GM23338 (cell line): ENCODE measurements around the gene CKM. TPM values are rescaled to one million over a fixed set of nuclear protein-coding genes. Genes with fewer than 3 reads are reported as not detected.

Experiments
- ATAC-seq: fragments of 200-7000 bp; cut with Tn5 transposase; 3 replicates; pipeline ENCODE4 v1.9.1; 2020
- DNase-seq: peaks from one replicate; pipeline ENCODE4 v3.0.0-alpha.2; 2015; ENCODE audit warnings: low spot score
- H2AFZ ChIP-seq: fragments of 200-600 bp; sonication (generic); 2 replicates; pipeline ENCODE4 v1.8.0; 2016; ENCODE audit warnings: antibody characterized with exemption, mild to moderate bottlenecking, moderate library complexity
- H3F3A ChIP-seq: fragments of 200-600 bp; sonication (generic); replicated peaks from 2 replicates; pipeline ENCODE4 v1.8.0; 2017; ENCODE audit warnings: antibody characterized with exemption, mixed run types, low read depth
- H3K27ac ChIP-seq: fragments of 200-600 bp; sonication (generic); 2 replicates; pipeline ENCODE4 v1.6.1; 2016; ENCODE audit warnings: low read depth
- H3K27me3 ChIP-seq: fragments of 200-600 bp; sonication (generic); 2 replicates; pipeline ENCODE4 v1.8.0; 2016; ENCODE audit warnings: mild to moderate bottlenecking, mixed run types, moderate library complexity; ENCODE audit not compliant: insufficient read depth
- H3K36me3 ChIP-seq: fragments of 200-600 bp; sonication (generic); 2 replicates; pipeline ENCODE4 v1.8.0; 2016; ENCODE audit warnings: mild to moderate bottlenecking; ENCODE audit not compliant: insufficient read depth
- H3K4me1 ChIP-seq: fragments of 200-600 bp; sonication (generic); 2 replicates; pipeline ENCODE4 v1.8.0; 2016; ENCODE audit warnings: mild to moderate bottlenecking, moderate library complexity; ENCODE audit not compliant: insufficient read depth
- H3K4me2 ChIP-seq: fragments of 200-600 bp; sonication (generic); 2 replicates; pipeline ENCODE4 v1.7.1; 2017; ENCODE audit warnings: mixed run types
- H3K4me3 ChIP-seq: fragments of 200-600 bp; sonication (generic); 2 replicates; pipeline ENCODE4 v1.6.1; 2016; ENCODE audit warnings: mixed run types
- H3K79me2 ChIP-seq: fragments of 200-600 bp; sonication (generic); replicated peaks from 2 replicates; pipeline ENCODE4 v1.8.0; 2017; ENCODE audit warnings: mild to moderate bottlenecking; ENCODE audit not compliant: insufficient read depth
- H3K9me2 ChIP-seq: fragments of 200-600 bp; sonication (generic); 2 replicates; pipeline ENCODE4 v1.8.0; 2017; ENCODE audit not compliant: insufficient read depth
- H4K20me1 ChIP-seq: fragments of 200-600 bp; sonication (generic); replicated peaks from 2 replicates; pipeline ENCODE4 v1.8.0; 2017; ENCODE audit warnings: mild to moderate bottlenecking; ENCODE audit not compliant: insufficient read depth
- H3K27ac Mint-ChIP-seq: 2 replicates; pipeline ENCODE4 v1.8.0; 2020; ENCODE audit warnings: inconsistent platforms, mild to moderate bottlenecking, moderate library complexity, mixed read lengths
- H3K27me3 Mint-ChIP-seq: 3 replicates; pipeline ENCODE4 v1.8.0; 2022; ENCODE audit warnings: low read depth, mild to moderate bottlenecking, moderate library complexity, mixed read lengths, inconsistent platforms; ENCODE audit not compliant: insufficient read depth, poor library complexity
- H3K36me3 Mint-ChIP-seq: 3 replicates; pipeline ENCODE4 v1.8.0; 2021; ENCODE audit warnings: low read depth, mild to moderate bottlenecking, inconsistent platforms, moderate library complexity, mixed read lengths
- H3K4me1 Mint-ChIP-seq: 3 replicates; pipeline ENCODE4 v1.8.0; 2020; ENCODE audit warnings: mild to moderate bottlenecking, inconsistent platforms, mixed read lengths
- H3K4me3 Mint-ChIP-seq: 3 replicates; pipeline ENCODE4 v1.8.0; 2021; ENCODE audit warnings: moderate library complexity, mild to moderate bottlenecking, inconsistent platforms, mixed read lengths
- H3K9me3 Mint-ChIP-seq: 3 replicates; pipeline ENCODE4 v1.8.0; 2020; ENCODE audit warnings: moderate library complexity, mild to moderate bottlenecking, inconsistent platforms, mixed read lengths
- EZH2phosphoT487 ChIP-seq: fragments of 200-600 bp; sonication (generic); IDR thresholded peaks from one replicate; pipeline ENCODE4 v1.8.1; 2018; ENCODE audit warnings: antibody characterized with exemption; ENCODE audit not compliant: unreplicated experiment
- JUNB ChIP-seq: IDR thresholded peaks from one replicate; pipeline ENCODE4 v1.6.1; 2016; ENCODE audit warnings: antibody characterized with exemption; ENCODE audit not compliant: unreplicated experiment
- NANOG ChIP-seq: IDR thresholded peaks from 2 replicates; pipeline ENCODE4 v1.6.1; 2016; ENCODE audit warnings: antibody characterized with exemption, borderline replicate concordance
- POLR2AphosphoS5 ChIP-seq: IDR thresholded peaks from 2 replicates; pipeline ENCODE4 v1.6.1; 2016; ENCODE audit warnings: antibody characterized with exemption, low read depth
- REST ChIP-seq: IDR thresholded peaks from one replicate; pipeline ENCODE4 v1.6.1; 2018; ENCODE audit warnings: antibody characterized with exemption; ENCODE audit not compliant: unreplicated experiment
- STAT1 ChIP-seq: IDR thresholded peaks from one replicate; pipeline ENCODE4 v1.6.1; 2016; ENCODE audit warnings: antibody characterized with exemption; ENCODE audit not compliant: unreplicated experiment
- ZNF462 ChIP-seq: fragments of 250-450 bp; sonication (Bioruptor Pico); IDR thresholded peaks from 2 replicates; pipeline ENCODE4 v1.5.0; 2020; ENCODE audit warnings: mild to moderate bottlenecking, moderate library complexity
- polyA plus RNA-seq: library from polyadenylated mRNA; unstranded; fragments of >200 nt; fragmentation: Nextera tagmentation; extraction: Ambion mirVana; gene quantifications from 2 replicates; pipeline ENCODE4 v1.2.1, GENCODE V29; 2016
- total RNA-seq: library from RNA; depleted of rRNA; stranded (reverse); fragments of >200 nt; shearing (Covaris generic); gene quantifications from 2 replicates; pipeline ENCODE4 v1.2.3, GENCODE V29; 2014

CKM gene
- total and polyA plus RNA-seq, 2 experiments from 2014 or later = not detected

- no peaks in the 10 kb centered on the region for H3K9me2 ChIP-seq
- H3K79me2 ChIP-seq = no peaks in the 10 kb centered on the region
- no peaks in the 10 kb centered on the region for H3K4me1 ChIP-seq
- no peak overlapping the region for H3K4me2 ChIP-seq
- no peak overlapping the region for H3K27ac ChIP-seq
- no peaks in the 10 kb centered on the region for H3F3A ChIP-seq
- 0 out of 2 replicates have a peak, but pooled peaks cover 8% of the 10 kb centered on the region for H3K36me3 ChIP-seq
- H3K4me3 ChIP-seq = no peak overlapping the region
- Mint-ChIP-seq H3K27ac (no peak overlapping the region), H3K27me3 (peaks cover 12% of the 10 kb centered on the region), H3K36me3 (peaks cover 34% of the 10 kb centered on the region), H3K4me3 (no peak overlapping the region), H3K9me3 (no peaks in the 10 kb centered on the region), H3K4me1 (no peaks in the 10 kb centered on the region; the same call in 1 of the 3 replicates)
- H4K20me1 ChIP-seq = no peaks in the 10 kb centered on the region; the same call in 1 of the 2 replicates
- no peak for TF ChIP-seq NANOG
- TF ChIP-seq POLR2AphosphoS5 = peak; percentile 51
- no peak for ATAC-seq
- H2AFZ ChIP-seq = no peak overlapping the region
- DNase-seq = no peak
- H3K27me3 ChIP-seq = no peaks in the 10 kb centered on the region
These were observed 26.4 kb upstream of the CKM start for GRCh38 chr19:45349126-45349415.

GRCh38 chr19:45348367-45349125 is 25.9 kb upstream of the CKM start:
- Histone ChIP-seq H3K36me3 (0 out of 2 replicates have a peak, but pooled peaks cover 5% of the 10 kb centered on the region), H3K9me2 (no peaks in the 10 kb centered on the region), H2AFZ (no peak overlapping the region), H3K27ac (no peak overlapping the region), H3K4me2 (no peak overlapping the region), H3F3A (0 out of 2 replicates have a peak, but pooled peaks cover under 1% of the 10 kb centered on the region), H3K27me3 (no peaks in the 10 kb centered on the region), H3K4me1 (no peaks in the 10 kb centered on the region), H3K79me2 (no peaks in the 10 kb centered on the region), H3K4me3 (no peak overlapping the region), H4K20me1 (no peaks in the 10 kb centered on the region; the same call in 1 of the 2 replicates)
- Mint-ChIP-seq H3K9me3 (no peaks in the 10 kb centered on the region), H3K27me3 (peaks cover 12% of the 10 kb centered on the region), H3K36me3 (peaks cover 29% of the 10 kb centered on the region), H3K27ac (no peak overlapping the region), H3K4me3 (no peak overlapping the region), H3K4me1 (no peaks in the 10 kb centered on the region; the same call in 1 of the 3 replicates)
- ATAC-seq = peak; percentile 10
- TF ChIP-seq JUNB = no peak
- TF ChIP-seq REST = no peak
- no peak for TF ChIP-seq EZH2phosphoT487
- no peak for TF ChIP-seq STAT1
- TF ChIP-seq ZNF462 = no peak
- no peak for DNase-seq
